Astrocyte of the spinal cord (primary cell): ENCODE results near the gene LZTR1.

Source experiments
- DNase-seq: peaks from one replicate; pipeline ENCODE4 v3.0.0; 2011; ENCODE audit warnings: low read depth, low spot score
- H3K4me3 ChIP-seq: 2 replicates; pipeline ENCODE4 v1.5.1; 2011; ENCODE audit warnings: low read depth, mild to moderate bottlenecking, low read length, moderate library complexity
- in situ Hi-C: cut with HindIII; loops from 2 replicates; pipeline ENCODE4 v1.10.0; 2017; ENCODE audit warnings: low sequenced_read_pairs
- TF ChIP-seq, protein P1 (sequence below): IDR thresholded peaks from 2 replicates; pipeline ENCODE4 v1.5.1; 2012; ENCODE audit warnings: low read depth, mild to moderate bottlenecking, low read length, inconsistent platforms

Gene LZTR1

DNA sequence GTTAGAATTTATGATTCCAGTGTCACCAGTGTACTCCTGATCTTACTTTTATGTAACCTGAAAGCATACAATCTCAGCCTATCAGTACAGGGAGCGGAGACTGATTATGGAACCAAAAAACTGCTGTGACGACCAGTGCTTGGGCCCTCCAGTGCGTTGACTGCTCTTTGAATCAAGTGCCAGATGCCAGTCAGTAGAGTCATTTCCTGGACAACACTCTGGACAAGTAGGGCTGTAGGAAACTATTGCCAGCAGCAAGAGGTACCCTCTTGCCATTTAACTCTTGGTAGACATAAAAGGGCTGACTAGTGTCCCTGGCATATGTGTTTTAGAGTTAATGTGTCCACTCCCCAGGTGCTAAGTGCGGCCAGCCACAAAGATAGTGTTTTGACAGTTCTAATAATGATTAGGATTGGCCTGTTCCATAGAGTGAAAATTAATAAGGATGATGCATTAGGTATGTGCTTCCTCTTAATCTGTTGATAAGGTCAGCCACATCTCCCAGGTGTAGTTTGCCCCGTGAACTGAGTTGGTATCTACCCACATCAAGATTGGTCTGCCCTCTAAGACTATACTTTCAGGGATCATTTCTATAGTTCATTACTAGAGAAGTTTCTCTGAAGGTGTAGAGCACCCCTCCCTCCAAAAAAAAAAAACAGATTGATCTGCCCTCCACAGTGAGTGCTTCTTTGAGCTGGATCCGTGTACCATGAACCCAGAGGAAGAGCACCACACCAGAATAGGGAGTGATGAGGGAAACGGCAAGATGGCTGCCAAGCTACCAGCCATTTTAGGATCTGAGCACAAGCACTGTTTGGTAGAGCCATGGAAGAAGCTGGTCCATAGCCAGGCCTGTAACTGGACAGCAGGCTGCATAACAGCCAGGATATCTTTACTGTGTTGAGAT lies 35.8 kb upstream of the LZTR1 start:
- in situ Hi-C loops = no loop called here
- peak; percentile 24 for DNase-seq
- no peak overlapping the region for H3K4me3 ChIP-seq
- TF ChIP-seq, protein P1, sequence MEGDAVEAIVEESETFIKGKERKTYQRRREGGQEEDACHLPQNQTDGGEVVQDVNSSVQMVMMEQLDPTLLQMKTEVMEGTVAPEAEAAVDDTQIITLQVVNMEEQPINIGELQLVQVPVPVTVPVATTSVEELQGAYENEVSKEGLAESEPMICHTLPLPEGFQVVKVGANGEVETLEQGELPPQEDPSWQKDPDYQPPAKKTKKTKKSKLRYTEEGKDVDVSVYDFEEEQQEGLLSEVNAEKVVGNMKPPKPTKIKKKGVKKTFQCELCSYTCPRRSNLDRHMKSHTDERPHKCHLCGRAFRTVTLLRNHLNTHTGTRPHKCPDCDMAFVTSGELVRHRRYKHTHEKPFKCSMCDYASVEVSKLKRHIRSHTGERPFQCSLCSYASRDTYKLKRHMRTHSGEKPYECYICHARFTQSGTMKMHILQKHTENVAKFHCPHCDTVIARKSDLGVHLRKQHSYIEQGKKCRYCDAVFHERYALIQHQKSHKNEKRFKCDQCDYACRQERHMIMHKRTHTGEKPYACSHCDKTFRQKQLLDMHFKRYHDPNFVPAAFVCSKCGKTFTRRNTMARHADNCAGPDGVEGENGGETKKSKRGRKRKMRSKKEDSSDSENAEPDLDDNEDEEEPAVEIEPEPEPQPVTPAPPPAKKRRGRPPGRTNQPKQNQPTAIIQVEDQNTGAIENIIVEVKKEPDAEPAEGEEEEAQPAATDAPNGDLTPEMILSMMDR = no peak

DNA sequence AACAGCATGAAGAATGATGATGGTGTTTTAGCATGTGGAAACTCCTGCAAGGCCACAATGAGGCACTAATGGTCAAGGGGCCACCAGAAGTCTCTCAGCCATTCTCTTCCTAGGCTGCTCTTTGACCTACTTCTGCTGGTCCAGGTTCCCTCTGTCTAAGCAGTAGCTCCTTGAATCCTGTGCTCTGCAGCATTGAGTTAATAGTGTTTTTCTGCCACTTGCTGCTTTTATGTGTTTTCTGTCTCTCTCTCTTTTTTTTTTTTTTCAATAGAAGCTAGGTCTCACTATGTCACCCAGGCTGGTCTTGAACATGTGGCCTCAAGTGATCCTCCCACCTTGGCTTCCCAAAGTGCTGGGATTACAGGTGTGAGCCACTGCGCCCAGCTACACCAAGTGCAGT lies 35.1 kb upstream of the LZTR1 start:
- in situ Hi-C loops = no loop called here
- H3K4me3 ChIP-seq = no peak overlapping the region
- TF ChIP-seq, protein P1 = no peak
- no peak for DNase-seq

DNA sequence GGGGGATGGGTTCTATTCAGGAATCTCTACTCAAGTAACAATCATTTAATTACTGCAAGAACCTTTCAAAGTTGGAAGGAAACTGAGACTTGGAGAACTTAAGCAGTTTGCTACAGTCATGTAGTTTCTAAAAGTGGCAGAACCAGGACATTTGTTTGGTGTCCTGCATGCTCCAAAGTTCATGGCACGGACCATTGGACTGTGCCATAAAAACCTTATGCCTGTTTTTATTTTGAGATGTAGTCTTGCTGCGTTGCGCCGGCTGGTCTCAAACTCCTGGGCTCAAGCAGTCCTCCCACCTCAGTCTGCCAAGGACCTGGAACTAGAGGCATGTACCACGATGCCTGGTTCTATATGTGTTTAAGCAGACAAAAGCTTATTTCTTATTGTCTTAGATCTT lies 33.6 kb upstream of the LZTR1 start:
- H3K4me3 ChIP-seq = no peak overlapping the region
- TF ChIP-seq, protein P1 = no peak
- no peak for DNase-seq
- in situ Hi-C loops = no loop called here

DNA sequence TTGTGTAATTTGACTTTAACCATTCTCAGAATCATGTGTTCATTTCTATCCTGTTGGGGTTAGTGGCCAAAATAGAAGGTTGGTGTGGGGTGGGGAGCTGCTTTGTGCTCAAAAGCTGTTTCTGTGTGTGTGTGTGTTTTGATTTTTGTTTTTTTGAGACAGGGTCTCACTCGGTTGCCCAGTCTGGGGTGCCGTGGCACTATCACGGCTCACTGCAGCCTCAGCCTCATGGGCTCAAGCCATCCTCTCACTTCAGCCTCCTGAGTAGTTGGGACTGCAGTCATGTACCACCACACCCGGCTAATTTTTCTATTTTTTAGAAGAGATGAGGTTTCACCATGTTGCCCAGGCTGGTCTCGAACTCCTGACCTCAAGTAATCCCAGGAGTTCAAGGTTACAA lies 33.1 kb upstream of the LZTR1 start:
- TF ChIP-seq, protein P1 = no peak
- in situ Hi-C loops = no loop called here
- H3K4me3 ChIP-seq = no peak overlapping the region
- no peak for DNase-seq

DNA sequence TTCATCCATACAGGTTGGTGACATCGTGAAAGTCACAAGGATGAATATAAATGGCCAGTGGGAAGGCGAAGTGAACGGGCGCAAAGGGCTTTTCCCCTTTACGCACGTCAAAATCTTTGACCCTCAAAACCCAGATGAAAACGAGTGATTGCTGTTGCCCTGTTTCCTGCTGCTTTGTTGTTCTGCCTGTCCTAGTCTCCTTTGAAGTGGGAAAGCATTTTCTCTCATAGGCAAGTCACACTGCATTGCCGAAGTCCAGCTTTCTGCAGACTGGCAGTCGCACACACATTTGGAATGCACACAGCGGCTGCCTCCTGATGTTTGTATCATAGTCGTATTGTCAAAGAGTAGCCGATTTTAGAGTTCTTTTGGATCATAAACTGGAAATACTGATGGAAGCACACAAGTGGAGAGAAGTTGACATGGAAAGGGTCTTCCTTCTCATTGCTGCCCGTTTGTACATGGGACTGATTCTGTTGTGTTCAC lies 32.4 kb upstream of the LZTR1 start:
- in situ Hi-C loops = no loop called here
- no peak overlapping the region for H3K4me3 ChIP-seq
- DNase-seq = no peak
- TF ChIP-seq, protein P1 = no peak

DNA sequence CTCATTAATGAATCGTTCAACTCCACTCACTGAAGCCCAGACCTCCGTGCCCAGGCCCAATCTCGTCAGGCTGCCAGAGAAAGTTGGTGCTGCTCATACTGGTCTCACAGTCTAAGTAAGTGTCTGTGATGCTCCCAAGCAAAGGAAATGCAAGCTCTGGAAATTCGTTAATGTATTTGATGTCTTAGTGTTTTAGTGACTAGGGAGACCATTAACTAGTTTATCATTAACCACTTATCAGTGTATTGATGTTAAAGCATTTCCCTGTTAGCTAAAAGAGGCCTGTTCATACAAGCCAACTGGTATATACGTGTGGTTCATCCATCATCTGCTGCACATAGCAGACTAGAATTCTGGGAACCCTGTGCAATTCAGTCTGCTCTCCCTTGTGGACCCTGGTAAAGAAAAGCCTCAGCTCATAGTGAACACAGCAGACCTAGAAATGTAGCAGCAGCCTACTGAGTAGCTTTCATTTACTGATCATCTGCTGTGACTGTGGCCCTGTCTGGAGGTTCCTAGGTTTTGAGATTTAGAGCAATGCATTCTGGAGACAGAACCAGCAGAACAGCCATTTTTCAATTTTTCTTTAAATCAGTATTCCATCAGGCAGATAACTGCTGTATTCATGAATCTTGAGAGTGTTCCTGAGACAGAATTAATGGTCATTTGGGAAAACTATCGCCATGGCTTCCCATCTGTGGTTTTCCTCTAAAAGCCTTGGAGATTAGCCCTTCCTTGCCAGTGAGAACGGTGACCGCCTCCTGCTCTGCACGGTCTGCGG lies 30.8 kb upstream of the LZTR1 start:
- no peak overlapping the region for H3K4me3 ChIP-seq
- DNase-seq = no peak
- in situ Hi-C loops = no loop called here
- TF ChIP-seq, protein P1 = no peak
